ENCODE data around the gene BRINP2.

GRCh38 chr1:177172272-177172671, 1.5 kb downstream of the BRINP2 start:
- no peak for TF ChIP-seq CTCF (IDR thresholded peaks at IDR 0.05)
- TF ChIP-seq NPAS2 (CRISPR knock-in tag; IDR thresholded peaks at IDR 0.05; ENCODE audit: borderline replicate concordance) = no peak
- TF ChIP-seq POLR2A (IDR thresholded peaks at IDR 0.05; ENCODE audit: low read length) = no peak
- no peak for TF ChIP-seq REST (IDR thresholded peaks at IDR 0.05)
- no peak for TF ChIP-seq KDM1A (IDR thresholded peaks at IDR 0.05; ENCODE audit: low read depth)
- TF ChIP-seq BCL3 (IDR thresholded peaks at IDR 0.05) = no peak
- no peak for TF ChIP-seq JUN (IDR thresholded peaks at IDR 0.05)
- TF ChIP-seq POLR2AphosphoS2 (conservative IDR thresholded peaks at IDR 0.05; ENCODE audit: low read length) = no peak

All from A549 (cell line).